Brain microvascular endothelial cell (primary cell): Measurements from ENCODE around the gene ZRSR2.

ENCODE experiments used
- DNase-seq: peaks from one replicate; pipeline ENCODE4 v3.0.0-alpha.2; 2020
- H3K27ac ChIP-seq: fragments of 250-450 bp; sonication (Bioruptor Pico); 2 replicates; pipeline ENCODE4 v1.5.1; 2020; ENCODE audit warnings: mild to moderate bottlenecking, moderate library complexity
- H3K27me3 ChIP-seq: fragments of 250-450 bp; sonication (Bioruptor Pico); replicated peaks from 2 replicates; pipeline ENCODE4 v1.5.1; 2020; ENCODE audit warnings: mild to moderate bottlenecking
- H3K36me3 ChIP-seq: fragments of 250-450 bp; sonication (Bioruptor Pico); replicated peaks from 2 replicates; pipeline ENCODE4 v1.5.1; 2020; ENCODE audit warnings: mild to moderate bottlenecking
- H3K4me3 ChIP-seq: 2 replicates; pipeline ENCODE4 v1.5.1; 2011; ENCODE audit warnings: low read depth, mild to moderate bottlenecking, control low read depth, low read length, moderate library complexity
- CTCF ChIP-seq: IDR thresholded peaks from 2 replicates; pipeline ENCODE4 v1.5.1; 2011; ENCODE audit warnings: low read depth, mild to moderate bottlenecking, moderate library complexity, low read length, control low read depth, inconsistent platforms; ENCODE audit errors: missing control alignments
- in situ Hi-C: cut with HindIII; loops from 2 replicates; pipeline ENCODE4 v1.10.0; 2017; ENCODE audit warnings: low sequenced_read_pairs, low pct_ligation_motif_present

ZRSR2 gene

GRCh38 chrX:15834827-15835595 is 44.7 kb downstream of the ZRSR2 start:
- no peaks in the 10 kb centered on the region for H3K36me3 ChIP-seq
- no peaks in the 10 kb centered on the region for H3K27me3 ChIP-seq
- TF ChIP-seq CTCF, result no peak
- in situ Hi-C loops, result no loop called here
- no peak for DNase-seq
- H3K4me3 ChIP-seq, result no peak overlapping the region
- no peak overlapping the region for H3K27ac ChIP-seq

DNA sequence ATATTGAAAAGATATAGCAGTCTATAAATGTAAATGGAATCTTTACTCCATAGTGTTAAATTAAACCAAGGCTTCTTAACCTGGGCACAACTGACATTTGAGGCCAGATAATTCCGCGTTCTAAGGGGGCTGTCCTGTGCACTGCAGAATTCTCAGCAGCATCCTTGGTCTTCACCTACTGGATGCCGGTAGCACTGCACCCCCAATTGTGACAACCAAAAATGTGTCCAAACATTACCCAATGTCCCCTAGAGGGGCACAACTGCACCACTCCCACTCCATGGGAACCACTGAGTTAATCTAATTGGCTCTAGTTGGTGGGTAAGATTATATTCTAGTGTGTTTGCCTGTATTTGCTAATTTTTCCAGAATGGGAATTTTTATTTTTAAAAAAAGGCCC is 47.7 kb downstream of the ZRSR2 start:
- no peaks in the 10 kb centered on the region for H3K27me3 ChIP-seq
- H3K27ac ChIP-seq, result no peak overlapping the region
- H3K36me3 ChIP-seq, result peaks cover 2% of the 10 kb centered on the region
- H3K4me3 ChIP-seq, result no peak overlapping the region
- peak; percentile 59 for TF ChIP-seq CTCF
- no peak for DNase-seq
- in situ Hi-C loops, result no loop called here

- TF ChIP-seq CTCF, result no peak
- no peak overlapping the region for H3K4me3 ChIP-seq
Observed at GRCh38 chrX:15841853-15842516, 51.7 kb downstream of the ZRSR2 start.

GRCh38 chrX:15843960-15844359 is 53.7 kb downstream of the ZRSR2 start:
- no peak overlapping the region for H3K27ac ChIP-seq
- in situ Hi-C loops, result no loop called here
- no peak for TF ChIP-seq CTCF
- H3K27me3 ChIP-seq, result no peaks in the 10 kb centered on the region
- no peak overlapping the region for H3K4me3 ChIP-seq
- peaks cover 4% of the 10 kb centered on the region for H3K36me3 ChIP-seq
- no peak for DNase-seq

More at GRCh38 chrX:15841853-15842516, 51.7 kb downstream of the ZRSR2 start:
- Histone ChIP-seq H3K27ac (no peak overlapping the region), H3K36me3 (peaks cover 4% of the 10 kb centered on the region), H3K27me3 (no peaks in the 10 kb centered on the region)
- DNase-seq, result no peak
- in situ Hi-C loops, result no loop called here

DNA sequence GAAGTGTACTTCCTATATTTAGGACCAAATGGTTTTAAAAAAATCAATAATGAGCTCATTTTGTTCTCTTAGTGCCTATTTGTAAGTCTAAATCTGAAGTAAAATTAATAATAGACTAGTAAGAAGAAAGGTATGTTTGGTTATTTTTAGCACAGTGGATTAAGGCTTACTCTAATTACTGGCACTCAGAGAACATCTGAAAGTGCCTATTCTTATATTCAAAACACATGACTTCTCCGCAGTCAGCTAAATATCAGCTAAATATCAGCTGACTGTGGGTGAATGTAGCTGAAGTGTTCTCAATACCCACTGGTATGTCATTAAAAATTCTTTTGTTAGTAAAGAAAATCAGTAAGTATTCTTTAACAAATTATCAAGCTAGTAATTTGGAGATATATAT is 58.3 kb downstream of the ZRSR2 start:
- DNase-seq, result no peak
- Histone ChIP-seq H3K4me3 (no peak overlapping the region), H3K27me3 (no peaks in the 10 kb centered on the region), H3K36me3 (peaks cover 2% of the 10 kb centered on the region), H3K27ac (no peak overlapping the region)
- no peak for TF ChIP-seq CTCF
- in situ Hi-C loops, result no loop called here

- H3K27me3 ChIP-seq, result no peaks in the 10 kb centered on the region
- peaks cover 2% of the 10 kb centered on the region for H3K36me3 ChIP-seq
- in situ Hi-C loops, result no loop called here
- no peak overlapping the region for H3K4me3 ChIP-seq
- DNase-seq, result no peak
- no peak overlapping the region for H3K27ac ChIP-seq
- peak; percentile 60 for TF ChIP-seq CTCF
Observed at GRCh38 chrX:15849555-15849954, 59.3 kb downstream of the ZRSR2 start.
